HCT116 (cell line): ENCODE results near the gene IRF2BP1.

Source experiments
- REST ChIP-seq: IDR thresholded peaks from 2 replicates; pipeline ENCODE4 v1.6.1; 2012; ENCODE audit warnings: low read depth
- TF ChIP-seq, protein P1 (sequence below), 3 experiments: fragments of 200-600 bp in 1 of 3; sonication (generic) in 1 of 3; IDR thresholded peaks in 2 of 3; conservative IDR thresholded peaks in 1 of 3; 2 replicates each; pipeline ENCODE4 v1.5.1; 2012 to 2017; ENCODE audit warnings: low read depth in 2 of 3, low read length in 2 of 3, antibody characterized with exemption in 1 of 3, borderline replicate concordance in 1 of 3, control low read depth in 1 of 3, mild to moderate bottlenecking in 1 of 3, mixed read lengths in 1 of 3, mixed run types in 1 of 3, moderate library complexity in 1 of 3; ENCODE audit not compliant: insufficient read depth in 1 of 3

DNA sequence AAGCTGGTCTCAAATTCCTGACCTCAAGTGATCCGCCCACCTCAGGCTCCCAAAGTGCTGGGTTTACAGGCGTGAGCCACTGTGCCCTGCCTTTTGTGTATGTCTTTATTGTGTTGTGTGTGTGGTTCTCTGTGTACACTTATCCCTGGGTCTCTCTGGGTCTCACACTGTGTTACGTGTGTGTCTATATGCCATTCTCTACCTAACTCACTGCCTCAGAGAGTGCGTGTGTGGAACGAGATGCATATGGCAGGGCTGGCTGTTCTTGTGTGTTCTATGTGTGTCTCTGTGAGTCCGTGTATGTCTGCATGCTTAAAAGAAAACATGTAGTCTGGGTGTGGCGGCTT lies 11.3 kb downstream of the IRF2BP1 start:
- TF ChIP-seq, protein P1, sequence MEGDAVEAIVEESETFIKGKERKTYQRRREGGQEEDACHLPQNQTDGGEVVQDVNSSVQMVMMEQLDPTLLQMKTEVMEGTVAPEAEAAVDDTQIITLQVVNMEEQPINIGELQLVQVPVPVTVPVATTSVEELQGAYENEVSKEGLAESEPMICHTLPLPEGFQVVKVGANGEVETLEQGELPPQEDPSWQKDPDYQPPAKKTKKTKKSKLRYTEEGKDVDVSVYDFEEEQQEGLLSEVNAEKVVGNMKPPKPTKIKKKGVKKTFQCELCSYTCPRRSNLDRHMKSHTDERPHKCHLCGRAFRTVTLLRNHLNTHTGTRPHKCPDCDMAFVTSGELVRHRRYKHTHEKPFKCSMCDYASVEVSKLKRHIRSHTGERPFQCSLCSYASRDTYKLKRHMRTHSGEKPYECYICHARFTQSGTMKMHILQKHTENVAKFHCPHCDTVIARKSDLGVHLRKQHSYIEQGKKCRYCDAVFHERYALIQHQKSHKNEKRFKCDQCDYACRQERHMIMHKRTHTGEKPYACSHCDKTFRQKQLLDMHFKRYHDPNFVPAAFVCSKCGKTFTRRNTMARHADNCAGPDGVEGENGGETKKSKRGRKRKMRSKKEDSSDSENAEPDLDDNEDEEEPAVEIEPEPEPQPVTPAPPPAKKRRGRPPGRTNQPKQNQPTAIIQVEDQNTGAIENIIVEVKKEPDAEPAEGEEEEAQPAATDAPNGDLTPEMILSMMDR (IDR thresholded peaks at IDR 0.05 in 2 of 3, conservative IDR thresholded peaks at IDR 0.05 in 1 of 3; ENCODE audit: borderline replicate concordance in 1 of 3, insufficient read depth in 1 of 3, low read depth in 2 of 3, low read length in 2 of 3) = no peak
- TF ChIP-seq REST = no peak
